ENCODE results near the gene RUVBL2.
"Not testable (repeated sequence)": the region's sequence is repeated elsewhere in the genome, so short reads cannot be mapped to it uniquely, and the experiment has no call there.

GRCh38 chr19:49038557-49039276 lies 45.0 kb downstream of the RUVBL2 start:
- not testable (repeated sequence) for TF ChIP-seq CTCF (IDR thresholded peaks at IDR 0.05; ENCODE audit: low read depth, low read length); EZH2phosphoT487 (IDR thresholded peaks at IDR 0.05; ENCODE audit: low read depth)
